ENCODE results near the gene HRH3.

GRCh38 chr20:62227591-62227976 is 7.5 kb upstream of the HRH3 start:
- TF ChIP-seq CTCF (tag by site-specific recombination; IDR thresholded peaks at IDR 0.05), result no peak
- no peak for TF ChIP-seq ZNF274 (IDR thresholded peaks at IDR 0.05; ENCODE audit: low read length)
- TF ChIP-seq ZNF274 (tag by site-specific recombination; IDR thresholded peaks at IDR 0.05; ENCODE audit: borderline replicate concordance), result no peak
- no peak for TF ChIP-seq ZNF266 (tag by site-specific recombination; IDR thresholded peaks at IDR 0.05; ENCODE audit: low read depth)
- TF ChIP-seq, protein P1, sequence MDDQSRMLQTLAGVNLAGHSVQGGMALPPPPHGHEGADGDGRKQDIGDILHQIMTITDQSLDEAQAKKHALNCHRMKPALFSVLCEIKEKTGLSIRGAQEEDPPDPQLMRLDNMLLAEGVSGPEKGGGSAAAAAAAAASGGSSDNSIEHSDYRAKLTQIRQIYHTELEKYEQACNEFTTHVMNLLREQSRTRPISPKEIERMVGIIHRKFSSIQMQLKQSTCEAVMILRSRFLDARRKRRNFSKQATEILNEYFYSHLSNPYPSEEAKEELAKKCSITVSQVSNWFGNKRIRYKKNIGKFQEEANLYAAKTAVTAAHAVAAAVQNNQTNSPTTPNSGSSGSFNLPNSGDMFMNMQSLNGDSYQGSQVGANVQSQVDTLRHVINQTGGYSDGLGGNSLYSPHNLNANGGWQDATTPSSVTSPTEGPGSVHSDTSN (CRISPR knock-in tag; IDR thresholded peaks at IDR 0.05), result no peak
- no peak for TF ChIP-seq KLF16 (tag by site-specific recombination; IDR thresholded peaks at IDR 0.05)

All from HEK293 (cell line).